GM19328 (cell line): ENCODE measurements around the gene FIG4.
A peak's percentile ranks its signal among the peaks of the same experiment; 100 is the strongest.
"Not testable (repeated sequence)": the region's sequence is repeated elsewhere in the genome, so short reads cannot be mapped to it uniquely, and the experiment has no call there.

ENCODE experiments used
- ATAC-seq: cut with Tn5 transposase; IDR thresholded peaks from one replicate; pipeline ENCODE4 v1.9.1; 2021; ENCODE audit warnings: mild to moderate bottlenecking, moderate library complexity; ENCODE audit not compliant: unreplicated experiment

Gene FIG4

GRCh38 chr6:109794201-109794923 lies 103.3 kb downstream of the FIG4 start:
- ATAC-seq = peak; percentile 54

GRCh38 chr6:109795994-109796555 lies 105.0 kb downstream of the FIG4 start:
- no peak for ATAC-seq

GRCh38 chr6:109799129-109799528 lies 108.0 kb downstream of the FIG4 start:
- ATAC-seq = no peak

DNA sequence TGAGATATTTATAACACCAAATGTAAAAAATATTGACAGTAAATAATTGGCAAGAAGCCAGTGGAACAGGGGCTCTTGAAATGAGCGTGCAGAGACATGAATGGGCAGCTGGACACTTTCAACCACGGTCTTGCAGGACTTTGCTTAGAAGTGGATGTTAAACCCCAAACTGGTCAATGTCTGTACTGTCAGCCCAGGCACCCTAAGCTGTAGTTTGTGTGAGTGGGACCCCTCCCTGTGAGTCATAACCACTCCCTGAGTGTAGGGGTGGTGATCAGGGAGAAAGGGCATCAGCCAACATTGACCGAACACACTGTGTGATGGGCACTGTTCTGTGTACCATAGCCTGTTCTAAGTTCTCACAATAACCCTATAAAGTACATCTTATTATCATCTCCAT lies 108.6 kb downstream of the FIG4 start:
- ATAC-seq = no peak

DNA sequence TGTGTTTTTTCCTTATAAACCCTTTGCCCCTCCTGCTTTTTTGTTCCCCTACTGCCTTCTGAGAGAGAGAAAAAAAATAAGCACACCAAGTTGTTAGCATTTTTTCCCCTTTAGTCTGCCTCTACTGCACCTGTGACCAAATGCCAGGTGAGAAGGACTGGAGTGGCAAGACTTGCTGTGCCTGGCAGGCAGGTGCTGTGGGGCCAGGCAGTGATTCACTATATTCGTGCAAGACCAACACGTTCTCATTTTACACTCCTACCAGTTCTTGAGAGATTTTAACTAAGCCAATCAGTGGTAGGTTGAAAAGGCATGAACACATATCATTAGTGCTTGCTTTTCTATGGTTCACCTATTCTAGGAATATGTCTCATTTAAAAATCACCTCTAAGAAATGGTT lies 109.7 kb downstream of the FIG4 start:
- ATAC-seq = no peak

GRCh38 chr6:109801794-109802193 lies 110.7 kb downstream of the FIG4 start:
- no peak for ATAC-seq

GRCh38 chr6:109804020-109804419 lies 112.9 kb downstream of the FIG4 start:
- ATAC-seq = no peak

- no peak for ATAC-seq
Observed at GRCh38 chr6:109807881-109808280, 116.8 kb downstream of the FIG4 start.

DNA sequence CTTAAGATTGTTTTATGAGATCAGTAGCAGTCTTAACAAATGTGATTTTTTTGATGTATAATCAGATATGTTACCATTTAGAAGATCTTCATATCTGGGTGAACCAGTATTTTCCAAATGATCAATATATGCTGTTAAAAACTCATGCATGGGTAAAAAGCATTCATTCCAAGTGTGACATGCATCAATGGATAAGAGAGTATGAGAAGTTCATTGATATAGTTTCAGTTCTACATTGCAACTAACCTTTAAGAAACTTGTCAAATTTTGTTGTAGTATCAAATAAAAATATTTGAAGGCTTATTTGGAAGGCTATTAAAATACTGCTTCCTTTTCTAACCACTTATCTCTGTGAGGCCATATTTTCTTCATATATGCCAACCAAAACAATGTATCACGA lies 117.7 kb downstream of the FIG4 start:
- ATAC-seq = no peak

DNA sequence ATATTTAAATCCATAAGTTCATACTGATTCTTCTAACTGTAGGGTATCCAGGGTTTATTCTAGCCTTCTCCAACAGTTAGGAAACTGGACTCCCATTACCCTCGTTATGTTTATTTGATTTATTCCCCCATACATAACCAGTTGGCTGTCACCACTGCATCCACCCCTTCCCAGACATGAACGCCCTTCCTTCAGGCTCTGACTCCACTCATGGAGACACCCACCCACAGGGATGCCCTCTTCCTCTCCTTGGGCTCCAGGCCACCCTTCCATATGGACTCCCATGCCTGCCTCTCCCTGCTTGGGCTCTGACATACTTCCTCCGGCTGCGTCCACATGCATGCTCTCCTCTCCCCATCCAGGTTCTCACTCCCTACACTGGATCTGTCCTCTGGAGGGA lies 124.0 kb downstream of the FIG4 start:
- no peak for ATAC-seq

DNA sequence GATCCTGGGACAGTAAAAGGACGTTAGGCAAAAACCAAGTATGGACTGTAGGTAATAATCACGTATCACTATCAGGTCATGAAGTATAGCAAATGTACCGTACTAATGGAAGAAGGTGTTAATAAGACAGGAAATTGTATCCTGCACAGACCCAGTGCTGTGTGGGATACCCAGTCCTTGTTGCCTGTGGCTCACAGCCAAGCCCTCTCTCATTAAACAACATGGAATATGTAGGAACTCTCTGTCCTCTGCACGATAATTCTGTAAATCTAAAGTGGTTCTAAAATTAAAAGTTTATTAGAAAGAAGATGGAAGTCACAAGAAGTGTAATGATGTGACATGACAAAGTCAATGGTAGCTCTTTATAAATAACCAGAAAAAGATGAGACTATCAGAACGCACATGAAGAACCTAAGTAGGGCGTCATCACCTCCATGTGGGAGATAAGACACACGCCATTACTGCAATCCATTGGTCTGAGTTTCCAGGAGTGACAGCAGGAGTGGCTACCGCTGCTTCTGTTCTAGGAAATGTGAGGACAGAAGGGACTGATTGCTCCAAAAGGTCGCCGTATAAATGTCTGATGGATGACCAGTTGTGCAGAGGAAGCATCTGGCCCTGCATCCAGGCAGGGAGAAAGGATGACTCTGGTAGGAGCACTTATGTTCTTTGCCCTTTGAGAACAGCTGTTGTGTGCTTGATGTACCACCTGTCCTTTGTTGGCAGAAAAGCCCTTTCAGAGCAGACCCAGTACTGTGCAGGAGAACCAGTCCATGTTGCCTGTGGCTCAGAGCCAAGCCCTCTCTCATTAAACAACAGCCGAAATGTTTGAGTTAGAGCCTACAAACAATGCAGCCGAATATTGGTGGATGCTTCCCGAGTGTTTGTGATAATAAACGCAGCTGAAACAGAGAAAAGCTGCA lies 125.6 kb downstream of the FIG4 start:
- ATAC-seq = no peak

DNA sequence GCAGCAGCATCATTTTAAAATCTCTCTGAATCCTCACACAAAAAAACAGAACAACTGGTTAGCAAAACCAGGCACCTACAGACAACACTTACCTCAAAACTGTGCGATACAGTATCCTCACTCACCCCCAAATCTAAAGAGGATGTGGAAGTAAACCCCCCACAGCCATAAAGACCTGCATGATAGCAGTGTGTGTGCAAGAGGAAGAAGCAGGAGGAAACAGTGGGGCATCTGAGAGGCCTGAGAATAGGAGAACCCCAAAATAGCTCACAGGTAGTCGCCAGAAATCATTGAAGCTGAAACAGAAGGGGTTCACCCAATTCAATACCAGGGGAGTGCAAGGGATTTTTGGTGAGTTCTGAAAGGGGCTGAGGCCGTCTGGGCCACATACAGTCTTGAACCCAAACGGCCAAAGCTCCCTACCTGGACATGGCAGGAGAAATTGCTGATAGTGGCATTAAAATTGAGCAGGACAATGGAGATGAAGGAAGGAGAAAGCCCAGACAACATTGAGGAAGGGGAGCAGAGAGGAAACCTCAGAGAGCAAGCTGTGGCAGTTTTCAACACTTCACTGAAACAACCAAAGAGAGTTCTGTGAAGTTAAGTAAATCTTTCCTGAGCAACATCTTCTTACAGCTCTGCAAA lies 129.7 kb downstream of the FIG4 start:
- ATAC-seq = peak; percentile 64

GRCh38 chr6:109821428-109821827 lies 130.3 kb downstream of the FIG4 start:
- ATAC-seq = no peak

- ATAC-seq = no peak
Observed at GRCh38 chr6:109824105-109824504, 133.0 kb downstream of the FIG4 start.

- ATAC-seq = no peak
Observed at GRCh38 chr6:109826551-109826950, 135.5 kb downstream of the FIG4 start.

DNA sequence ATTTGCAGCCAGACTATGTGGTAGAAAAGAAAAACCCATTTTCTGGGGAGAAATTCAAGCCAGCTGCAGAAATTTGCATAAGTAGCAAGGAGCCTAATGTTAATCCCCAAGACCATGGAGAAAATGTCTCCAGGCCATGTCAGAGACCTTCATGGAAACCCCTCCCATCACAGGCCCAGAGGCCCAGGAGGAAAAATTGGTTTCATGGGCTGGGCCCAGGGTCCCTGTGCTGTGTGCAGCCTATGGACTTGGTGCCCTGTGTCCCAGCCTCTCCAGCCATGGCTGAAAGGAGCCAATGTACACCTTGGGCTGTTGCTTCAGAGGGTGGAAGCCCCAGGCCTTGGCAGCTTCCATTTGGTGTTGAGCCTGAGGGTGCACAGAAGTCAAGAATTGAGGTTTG lies 140.3 kb downstream of the FIG4 start:
- not testable (repeated sequence) for ATAC-seq

GRCh38 chr6:109834131-109834530 lies 143.0 kb downstream of the FIG4 start:
- ATAC-seq = no peak

DNA sequence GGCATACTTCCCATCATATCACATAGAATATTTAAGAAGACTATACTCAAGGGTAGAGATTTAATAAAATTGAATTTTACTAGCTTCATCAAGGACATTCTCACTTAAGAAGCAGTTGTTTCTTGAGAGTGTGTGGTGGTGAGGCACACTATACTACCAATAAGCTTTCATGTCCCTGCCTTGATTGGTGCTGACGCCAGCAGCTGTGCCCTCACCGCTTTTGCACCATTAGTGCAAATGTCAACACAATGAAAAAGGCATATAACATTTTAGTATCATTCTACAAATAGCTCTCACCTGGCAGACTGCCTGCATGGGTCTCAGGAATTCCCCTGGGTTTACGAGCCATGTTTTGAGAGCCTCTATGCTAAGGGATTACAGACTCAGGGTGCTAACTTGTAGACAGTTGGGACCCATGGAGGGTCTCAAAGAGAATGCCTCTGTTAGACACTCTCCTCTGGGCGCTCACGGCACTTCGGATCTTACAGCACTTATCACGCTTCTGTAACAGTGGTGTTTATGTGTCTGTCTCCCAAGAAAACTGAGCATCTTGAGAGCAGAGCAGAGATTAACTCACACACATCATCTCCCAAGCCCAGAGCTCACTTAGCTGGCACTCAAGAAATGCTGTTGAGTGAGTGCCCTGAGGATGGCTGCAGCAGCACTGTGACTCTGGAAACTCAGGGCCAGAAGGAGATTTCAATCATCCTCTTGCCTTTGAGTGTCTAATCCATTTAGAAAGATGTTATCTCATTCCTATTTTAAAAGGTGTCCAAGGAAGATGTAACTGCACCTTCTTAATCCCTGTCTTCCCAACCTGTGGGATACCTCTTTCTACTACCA lies 143.7 kb downstream of the FIG4 start:
- no peak for ATAC-seq

GRCh38 chr6:109840034-109840433 lies 148.9 kb downstream of the FIG4 start:
- no peak for ATAC-seq

DNA sequence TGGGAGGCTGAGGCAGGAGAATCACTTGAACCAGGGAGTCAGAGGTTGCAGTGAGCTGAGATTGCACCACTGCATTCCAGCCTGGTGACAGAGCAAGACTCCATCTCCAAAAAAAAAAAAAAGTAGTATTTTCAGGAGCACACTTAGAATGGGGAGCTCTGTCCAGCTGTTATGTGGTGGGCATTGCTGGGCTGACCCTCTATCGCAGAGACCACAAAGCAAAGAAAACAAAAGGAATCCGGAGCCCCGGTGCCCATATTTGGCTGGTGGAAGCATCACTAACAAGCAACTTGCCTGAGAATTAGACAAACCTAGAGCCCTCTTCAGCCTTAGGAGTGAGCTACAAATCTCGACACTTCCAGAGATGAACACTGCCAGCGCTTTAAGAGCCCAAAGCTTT lies 149.7 kb downstream of the FIG4 start:
- no peak for ATAC-seq
